ENCODE results near the gene OR4D2.

Gene OR4D2

DNA sequence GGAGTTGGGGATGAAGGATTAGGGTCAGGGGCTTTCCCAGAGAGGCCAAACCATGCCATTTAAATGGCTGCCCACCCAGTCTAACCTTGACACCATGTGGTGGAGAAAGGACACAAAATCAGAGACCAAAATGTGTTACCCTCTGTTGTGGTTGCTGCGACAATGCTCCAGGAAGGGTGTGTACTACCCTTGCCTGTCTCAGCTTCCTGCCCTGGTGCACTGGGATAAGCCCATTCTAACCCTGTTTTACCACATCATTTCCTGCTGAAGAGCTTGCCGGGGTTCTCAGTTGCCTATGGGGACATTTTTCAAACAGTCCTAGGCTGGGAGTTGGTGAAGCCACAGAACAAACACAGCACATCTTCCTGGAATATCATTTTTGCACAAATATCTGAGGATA, 13.7 kb upstream of the OR4D2 start:
- in situ Hi-C loops (cut with MboI; ENCODE audit: low sequenced_read_pairs, unreplicated experiment): no loop called here
- TF ChIP-seq, protein P1, sequence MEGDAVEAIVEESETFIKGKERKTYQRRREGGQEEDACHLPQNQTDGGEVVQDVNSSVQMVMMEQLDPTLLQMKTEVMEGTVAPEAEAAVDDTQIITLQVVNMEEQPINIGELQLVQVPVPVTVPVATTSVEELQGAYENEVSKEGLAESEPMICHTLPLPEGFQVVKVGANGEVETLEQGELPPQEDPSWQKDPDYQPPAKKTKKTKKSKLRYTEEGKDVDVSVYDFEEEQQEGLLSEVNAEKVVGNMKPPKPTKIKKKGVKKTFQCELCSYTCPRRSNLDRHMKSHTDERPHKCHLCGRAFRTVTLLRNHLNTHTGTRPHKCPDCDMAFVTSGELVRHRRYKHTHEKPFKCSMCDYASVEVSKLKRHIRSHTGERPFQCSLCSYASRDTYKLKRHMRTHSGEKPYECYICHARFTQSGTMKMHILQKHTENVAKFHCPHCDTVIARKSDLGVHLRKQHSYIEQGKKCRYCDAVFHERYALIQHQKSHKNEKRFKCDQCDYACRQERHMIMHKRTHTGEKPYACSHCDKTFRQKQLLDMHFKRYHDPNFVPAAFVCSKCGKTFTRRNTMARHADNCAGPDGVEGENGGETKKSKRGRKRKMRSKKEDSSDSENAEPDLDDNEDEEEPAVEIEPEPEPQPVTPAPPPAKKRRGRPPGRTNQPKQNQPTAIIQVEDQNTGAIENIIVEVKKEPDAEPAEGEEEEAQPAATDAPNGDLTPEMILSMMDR (IDR thresholded peaks at IDR 0.05; ENCODE audit: borderline replicate concordance, control extremely low read depth, extremely low read depth, insufficient read depth, missing control alignments): no peak
- DNase-seq (ENCODE audit: low spot score): no peak

GRCh38 chr17:58153671-58154070, 13.1 kb upstream of the OR4D2 start:
- TF ChIP-seq, protein P1 (IDR thresholded peaks at IDR 0.05; ENCODE audit: borderline replicate concordance, control extremely low read depth, extremely low read depth, insufficient read depth, missing control alignments): no peak
- no peak for DNase-seq (ENCODE audit: low spot score)
- in situ Hi-C loops (cut with MboI; ENCODE audit: low sequenced_read_pairs, unreplicated experiment): no loop called here

- in situ Hi-C loops (cut with MboI; ENCODE audit: low sequenced_read_pairs, unreplicated experiment): no loop called here
- TF ChIP-seq, protein P1 (IDR thresholded peaks at IDR 0.05; ENCODE audit: borderline replicate concordance, control extremely low read depth, extremely low read depth, insufficient read depth, missing control alignments): no peak
- DNase-seq (ENCODE audit: low spot score): peak; percentile 38
These were observed 9.7 kb upstream of the OR4D2 start for GRCh38 chr17:58156839-58157803.

DNA sequence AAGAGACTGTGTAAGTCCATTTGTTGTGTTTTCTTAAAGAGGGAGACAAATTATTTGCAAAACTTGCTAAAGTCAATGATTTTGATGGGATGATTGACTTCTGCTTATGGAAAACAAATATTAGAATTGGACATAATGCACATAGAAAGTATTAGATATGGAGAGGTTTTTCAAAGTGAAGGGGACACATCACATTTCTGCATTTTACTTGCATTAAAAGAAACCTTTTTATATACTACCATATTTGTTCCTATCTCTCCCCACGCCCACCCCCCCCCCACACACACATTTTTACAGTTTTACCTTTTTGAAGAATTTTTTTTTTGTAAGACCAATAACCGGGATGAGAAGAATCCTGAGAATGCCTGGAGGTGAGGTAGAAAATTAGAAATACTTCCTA, 8.6 kb upstream of the OR4D2 start:
- in situ Hi-C loops (cut with MboI; ENCODE audit: low sequenced_read_pairs, unreplicated experiment): no loop called here
- TF ChIP-seq, protein P1 (IDR thresholded peaks at IDR 0.05; ENCODE audit: borderline replicate concordance, control extremely low read depth, extremely low read depth, insufficient read depth, missing control alignments): no peak
- no peak for DNase-seq (ENCODE audit: low spot score)

- TF ChIP-seq, protein P1 (IDR thresholded peaks at IDR 0.05; ENCODE audit: borderline replicate concordance, control extremely low read depth, extremely low read depth, insufficient read depth, missing control alignments): no peak
- in situ Hi-C loops (cut with MboI; ENCODE audit: low sequenced_read_pairs, unreplicated experiment): no loop called here
- no peak for DNase-seq (ENCODE audit: low spot score)
These were observed 5.2 kb upstream of the OR4D2 start for GRCh38 chr17:58161566-58161965.

DNA sequence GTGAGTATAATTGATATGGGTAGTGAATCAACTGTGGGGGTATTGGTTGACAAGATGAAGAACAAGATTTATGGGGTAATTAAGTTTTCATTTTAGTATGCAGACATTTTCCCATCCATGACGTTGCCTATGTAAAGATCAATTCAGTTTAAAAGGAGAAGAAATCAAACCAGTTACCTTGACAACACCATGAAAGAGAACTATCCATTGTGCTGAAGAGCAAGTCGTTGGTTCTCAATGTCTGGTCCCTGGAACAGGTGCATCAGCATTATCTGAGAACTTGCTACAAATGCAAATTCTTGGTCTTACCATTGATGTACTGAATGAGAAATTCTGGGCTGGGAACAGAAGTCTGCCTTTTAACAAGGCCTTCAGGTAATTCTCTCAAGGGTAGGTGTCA, 801 bp upstream of the OR4D2 start:
- TF ChIP-seq, protein P1 (IDR thresholded peaks at IDR 0.05; ENCODE audit: borderline replicate concordance, control extremely low read depth, extremely low read depth, insufficient read depth, missing control alignments): no peak
- in situ Hi-C loops (cut with MboI; ENCODE audit: low sequenced_read_pairs, unreplicated experiment): no loop called here
- DNase-seq (ENCODE audit: low spot score): no peak

Measured in GM13976 (cell line).